Psoas muscle (tissue), 8 donors: ENCODE results near the gene CENPX. TPM values are rescaled to one million over a fixed set of nuclear protein-coding genes. Genes with fewer than 3 reads are reported as not detected.

Experiments used
- ATAC-seq, 4 donors: fragments of 200-7000 bp; cut with Tn5 transposase; one replicate each; pipeline ENCODE4 v1.9.1; 2020; ENCODE audit warnings: moderate library complexity in 3 of 4, mild to moderate bottlenecking in 2 of 4
- DNase-seq, 2 donors: peaks; one replicate each; pipeline ENCODE4 v3.0.0-alpha.2; 2020
- H3K27ac ChIP-seq: fragments of 200-600 bp; one replicate; pipeline ENCODE4 v1.8.0; 2022
- H3K27me3 ChIP-seq, 3 donors: fragments of 200-600 bp in 1 of 3; one replicate each; pipeline versions ENCODE4 v1.6.1 to v1.8.0; 2013 to 2022; ENCODE audit warnings: low read length in 2 of 3, mild to moderate bottlenecking in 2 of 3, moderate library complexity in 1 of 3; ENCODE audit not compliant: insufficient read depth in 3 of 3
- H3K36me3 ChIP-seq, 2 donors: fragments of 200-600 bp in 1 of 2; one replicate each; pipeline versions ENCODE4 v1.6.1 to v1.8.0; 2013 to 2022; ENCODE audit warnings: low read depth in 1 of 2, mild to moderate bottlenecking in 1 of 2, moderate library complexity in 1 of 2; ENCODE audit not compliant: insufficient read depth in 1 of 2
- H3K4me1 ChIP-seq: fragments of 200-600 bp; one replicate; pipeline ENCODE4 v1.8.0; 2022
- H3K4me3 ChIP-seq: fragments of 200-600 bp; one replicate; pipeline ENCODE4 v1.8.0; 2022; ENCODE audit warnings: mild to moderate bottlenecking
- H3K9me3 ChIP-seq: fragments of 200-600 bp; one replicate; pipeline ENCODE4 v1.8.0; 2022
- WGBS, 3 donors: extraction: QIAGEN DNeasy Blood & Tissue Kit; methylation state at CpG; one replicate each; pipeline versions ENCODE4 v1.1.6 to v1.1.7; 2013; 5-methylcytosine and 5-hydroxymethylcytosine counted together
- intact Hi-C, 2 donors: fragments of 100-400 bp; cut with DNase I; formaldehyde crosslinking; loops; one replicate each; pipeline versions ENCODE4 v1.11.0 to v1.14.2; 2022
- polyA plus RNA-seq, 3 donors: library from polyadenylated mRNA; stranded (reverse); fragments of 200-250 nt; gene quantifications; one replicate each; pipeline ENCODE4 v1.2.3, GENCODE V29; 2013
- total RNA-seq, 4 donors: library from RNA; stranded (reverse); fragmentation: NEBNext Ultra II Directional in 2 of 4; extraction: Animal tissue kit (Norgen Biotek cat#: 25700) in 2 of 4; gene quantifications; one replicate each; pipeline versions ENCODE4 v1.2.1 to v1.2.4, GENCODE V29; 2021 to 2023
- TF ChIP-seq, protein P1 (sequence below): fragments of 200-600 bp; IDR thresholded peaks from one replicate; pipeline ENCODE4 v1.8.0; 2022; ENCODE audit warnings: antibody characterized with exemption
- donor health status: healthy with polysubstance abuse.
- donor health status: DM: no; HTN: no; CAD: no; lungs with moderate emphysema.
- donor health status: Bipolar disorder and iron deficiency.
- donor health status: healthy.
- donor health status: DM: yes; HTN: yes; CAD: no.
- donor health status: DM: no; HTN: no; CAD: no.
- donor health status: DM: no; HTN: no; CAD: no.
- donor health status: DM: yes; HTN: yes; CAD: no.

The CENPX gene
- total and polyA plus RNA-seq, 7 donors: 15.9 to 79.4 (median 24.6) TPM

DNA sequence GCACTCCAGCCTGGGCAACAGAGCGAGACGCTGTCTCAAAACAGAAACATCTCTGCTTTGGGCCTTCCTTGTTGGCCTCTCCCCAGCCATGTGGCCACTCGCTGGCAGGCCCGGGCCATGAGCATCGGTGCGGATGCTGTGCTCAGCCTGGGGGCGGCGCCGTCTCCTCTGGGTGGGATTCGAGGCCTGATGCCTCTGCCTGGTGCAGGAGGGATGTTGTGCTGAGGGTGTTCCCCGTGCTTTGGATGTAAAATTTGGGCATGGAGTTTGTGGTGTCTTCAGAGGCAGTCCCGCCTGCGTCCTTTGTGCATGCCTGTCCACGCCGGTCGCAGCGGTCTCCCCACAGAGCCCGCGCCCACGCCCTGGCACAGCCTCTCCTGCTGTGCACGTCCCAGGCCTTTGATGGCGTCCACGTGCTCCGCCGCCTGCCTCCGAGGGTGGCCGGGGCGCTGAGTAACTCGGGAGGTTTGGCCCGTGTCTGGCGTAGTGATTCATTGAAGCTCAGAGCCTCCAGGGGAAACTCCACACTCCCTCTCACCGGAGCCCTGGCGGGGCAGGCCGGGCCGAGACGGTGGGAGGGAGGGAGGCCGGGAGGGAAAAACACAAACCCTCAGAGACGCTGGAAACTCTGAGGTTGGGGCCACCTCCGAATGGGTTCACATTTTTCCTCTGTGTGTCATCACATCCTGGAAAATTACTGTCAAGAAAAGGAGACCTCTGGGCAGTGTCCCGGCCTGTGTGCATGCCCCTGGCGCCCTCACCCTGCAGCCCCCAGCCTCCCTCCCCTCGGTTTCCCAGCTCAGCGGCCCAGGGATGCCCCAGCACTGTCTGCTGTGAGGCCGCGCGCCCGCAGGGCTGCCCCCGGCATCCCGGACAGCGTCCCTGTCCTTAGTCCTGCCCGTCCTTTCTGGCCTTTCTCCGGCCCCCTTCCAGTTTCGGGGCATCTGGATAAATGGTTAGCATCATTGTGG, 19.0 kb downstream of the CENPX start:
- H3K27me3 ChIP-seq: no peaks in the 10 kb centered on the region
- no peaks in the 10 kb centered on the region for H3K9me3 ChIP-seq
- peak overlapping the region; percentile 58 for H3K27ac ChIP-seq
- H3K4me1 ChIP-seq: peaks cover 61% of the 10 kb centered on the region
- TF ChIP-seq, protein P1, sequence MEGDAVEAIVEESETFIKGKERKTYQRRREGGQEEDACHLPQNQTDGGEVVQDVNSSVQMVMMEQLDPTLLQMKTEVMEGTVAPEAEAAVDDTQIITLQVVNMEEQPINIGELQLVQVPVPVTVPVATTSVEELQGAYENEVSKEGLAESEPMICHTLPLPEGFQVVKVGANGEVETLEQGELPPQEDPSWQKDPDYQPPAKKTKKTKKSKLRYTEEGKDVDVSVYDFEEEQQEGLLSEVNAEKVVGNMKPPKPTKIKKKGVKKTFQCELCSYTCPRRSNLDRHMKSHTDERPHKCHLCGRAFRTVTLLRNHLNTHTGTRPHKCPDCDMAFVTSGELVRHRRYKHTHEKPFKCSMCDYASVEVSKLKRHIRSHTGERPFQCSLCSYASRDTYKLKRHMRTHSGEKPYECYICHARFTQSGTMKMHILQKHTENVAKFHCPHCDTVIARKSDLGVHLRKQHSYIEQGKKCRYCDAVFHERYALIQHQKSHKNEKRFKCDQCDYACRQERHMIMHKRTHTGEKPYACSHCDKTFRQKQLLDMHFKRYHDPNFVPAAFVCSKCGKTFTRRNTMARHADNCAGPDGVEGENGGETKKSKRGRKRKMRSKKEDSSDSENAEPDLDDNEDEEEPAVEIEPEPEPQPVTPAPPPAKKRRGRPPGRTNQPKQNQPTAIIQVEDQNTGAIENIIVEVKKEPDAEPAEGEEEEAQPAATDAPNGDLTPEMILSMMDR: no peak
- ATAC-seq (peak; percentile 72 to 85 (median 78)), DNase-seq (peak; percentile 88 to 89)
- 41 to 57% (median 47%) methylated on average over 51 to 53 of the region's 53 CpGs for WGBS, 3 donors
- H3K4me3 ChIP-seq: no peak overlapping the region
- H3K36me3 ChIP-seq: no peaks in the 10 kb centered on the region
- intact Hi-C loops: loop anchor here (5.0 kb wide), 2 partner anchors 36 to 41 kb away; partner anchors contain the start of gene NOTUM (in 1 of the 2)

DNA sequence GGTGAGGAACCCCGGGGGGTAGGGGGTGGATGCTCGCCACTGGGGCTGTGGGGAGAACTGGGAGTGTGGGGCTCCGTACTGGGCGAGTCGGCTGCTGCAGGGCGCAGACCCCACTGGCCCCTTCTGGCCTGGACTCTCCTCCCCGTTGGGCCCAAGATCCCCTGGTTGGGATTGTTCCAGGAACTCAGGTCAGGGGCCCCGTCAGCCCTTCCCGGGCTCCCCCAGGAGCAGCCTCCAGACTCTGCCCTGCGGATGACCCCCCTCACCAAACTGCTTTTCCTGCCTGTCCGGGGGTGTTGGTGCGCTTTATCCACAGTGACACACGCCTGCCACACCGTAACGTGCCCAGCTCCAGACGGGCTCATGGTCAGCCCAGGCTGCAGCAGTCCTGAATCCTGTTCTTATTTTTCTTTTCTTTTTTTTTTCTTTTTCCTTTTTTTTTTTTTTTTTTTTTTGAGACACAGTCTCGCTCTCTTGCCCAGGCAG, 21.1 kb downstream of the CENPX start:
- H3K36me3 ChIP-seq: peaks cover 0 to 5% of the 10 kb centered on the region in 2 donors
- no peaks in the 10 kb centered on the region for H3K27me3 ChIP-seq
- WGBS, 3 donors: 27 to 46% (median 31%) methylated on average over 17 of the region's 17 CpGs
- TF ChIP-seq, protein P1: no peak
- DNase-seq (no peak), ATAC-seq (peak in 3 of 4 donors; percentile 25 to 43 (median 36))
- intact Hi-C loops: loop anchor here (5.0 kb wide), 2 partner anchors 34 to 39 kb away; partner anchors contain the start of gene NOTUM (in 1 of the 2)
- H3K27ac ChIP-seq: peak overlapping the region; percentile 75
- H3K4me1 ChIP-seq: peaks cover 68% of the 10 kb centered on the region
- H3K9me3 ChIP-seq: no peaks in the 10 kb centered on the region
- H3K4me3 ChIP-seq: no peak overlapping the region

DNA sequence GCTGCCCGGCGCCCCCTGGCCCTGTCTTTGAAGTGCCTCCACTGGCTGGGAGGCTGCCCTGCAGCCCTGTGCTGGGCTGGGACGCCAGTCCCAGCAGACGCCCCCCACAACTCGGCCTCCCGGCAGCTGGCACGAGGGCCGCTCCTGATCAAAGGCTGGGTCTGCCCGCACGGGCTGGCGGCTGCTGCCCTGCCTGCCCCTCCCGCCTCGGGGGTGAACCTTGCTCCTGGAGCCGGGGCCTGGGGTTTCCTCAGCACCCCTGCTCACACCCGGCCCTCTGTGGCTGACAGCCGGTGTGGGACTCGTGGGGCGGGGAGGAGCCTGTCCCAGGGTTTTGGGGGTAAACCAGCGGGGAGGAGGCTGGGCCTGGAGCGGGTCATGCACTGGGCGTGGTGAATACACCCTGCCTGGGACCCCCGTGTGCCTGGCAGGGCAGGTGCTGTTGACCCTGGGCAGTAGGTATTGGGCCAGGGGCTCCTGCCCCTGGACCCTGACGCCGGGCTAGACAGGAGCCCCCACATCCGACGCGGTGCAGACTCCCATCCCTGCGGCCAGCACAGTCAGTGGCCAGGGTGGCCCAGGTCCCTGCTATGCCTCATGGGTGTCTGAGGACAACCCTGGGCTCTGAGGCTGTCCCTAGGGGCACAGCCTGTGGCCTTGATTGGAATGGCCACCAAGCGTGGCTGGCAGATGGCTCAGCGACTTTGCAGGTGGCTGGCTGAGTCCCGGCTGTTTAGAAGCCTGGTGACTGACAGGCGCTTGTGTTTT, 21.7 kb downstream of the CENPX start:
- ATAC-seq: peak; percentile 72 to 85 (median 77)
- Histone ChIP-seq H3K9me3 (no peaks in the 10 kb centered on the region), H3K36me3 (peaks cover 0 to 11% of the 10 kb centered on the region in 2 donors), H3K27ac (peak overlapping the region; percentile 75), H3K27me3 (no peaks in the 10 kb centered on the region), H3K4me3 (no peak overlapping the region), H3K4me1 (peaks cover 68% of the 10 kb centered on the region)
- 36 to 67% (median 52%) methylated on average over 22 to 32 of the region's 32 CpGs for WGBS, 3 donors
- intact Hi-C loops: loop anchor here (5.0 kb wide), 2 partner anchors 34 to 39 kb away; partner anchors contain the start of gene NOTUM (in 1 of the 2)
- DNase-seq: peak in 1 of 2 donors; percentile 87
- TF ChIP-seq, protein P1: no peak

DNA sequence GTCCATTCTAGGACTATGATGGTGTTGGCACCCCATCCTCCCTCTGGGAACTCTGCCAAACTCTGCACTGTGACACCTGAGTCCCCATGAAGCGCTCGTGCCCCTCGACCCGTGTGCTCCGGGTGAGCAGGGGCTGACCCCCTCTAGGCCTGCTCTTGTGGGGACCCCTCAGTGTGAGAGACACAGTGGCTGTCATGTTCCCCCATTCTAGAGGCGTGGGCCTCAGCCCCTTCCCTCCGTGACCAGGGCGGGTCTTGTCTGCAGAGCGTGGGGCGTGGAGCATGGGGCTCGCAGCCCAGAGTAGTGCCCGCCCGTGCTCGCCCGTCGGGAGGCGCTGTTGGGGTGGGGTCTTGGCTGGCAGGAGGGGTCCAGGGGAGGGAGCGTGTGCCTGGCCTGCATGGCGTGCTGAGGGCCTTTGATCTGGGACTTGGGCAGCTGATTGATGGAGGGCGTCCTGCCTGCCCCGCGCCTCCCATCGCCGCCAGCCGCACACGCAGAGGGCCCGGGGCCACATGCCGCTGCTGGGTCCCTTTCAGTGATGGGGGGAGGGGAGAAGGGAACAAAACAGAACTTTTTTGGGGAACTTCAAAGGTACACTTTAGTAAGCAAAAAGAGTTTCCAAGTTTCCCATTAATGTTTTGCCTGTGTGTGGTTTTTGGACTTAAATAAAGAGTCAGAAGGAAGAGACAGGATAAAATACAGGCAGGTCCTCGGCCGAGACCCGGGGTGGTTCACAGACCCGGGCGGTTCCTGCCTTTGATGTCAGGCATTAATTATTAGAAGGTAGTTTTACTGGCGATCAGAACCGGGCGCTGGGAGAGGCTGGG, 22.5 kb downstream of the CENPX start:
- Histone ChIP-seq H3K4me1 (peaks cover 62% of the 10 kb centered on the region), H3K36me3 (peaks cover 0 to 13% of the 10 kb centered on the region in 2 donors), H3K4me3 (no peak overlapping the region), H3K27me3 (no peaks in the 10 kb centered on the region), H3K9me3 (no peaks in the 10 kb centered on the region), H3K27ac (peak overlapping the region; percentile 75)
- 74 to 87% (median 78%) methylated on average over 36 of the region's 36 CpGs for WGBS, 3 donors
- DNase-seq: no peak
- no peak for ATAC-seq
- intact Hi-C loops: loop anchor here (5.0 kb wide), 2 partner anchors 33 to 38 kb away; partner anchors contain the start of gene NOTUM (in 1 of the 2)
- TF ChIP-seq, protein P1: no peak
